T-helper 17 cell (primary cell): ENCODE data around the gene RHOJ. TPM values are rescaled to one million over a fixed set of nuclear protein-coding genes. Genes with fewer than 3 reads are reported as not detected.

Experiments
- total RNA-seq, 4 donors: library from RNA in 2 of 4; stranded (reverse) in 2 of 4; gene quantifications; one replicate each; pipeline ENCODE4 v1.2.3 and lab custom pipeline; 2022 to 2026

RHOJ gene
- total RNA-seq, 2 donors from 2014 or later, result not detected

Other genes with a start within 250 kb of the RHOJ start
- gene KCNH5, start 159.0 kb upstream of the RHOJ start, total RNA-seq, result not detected
- gene GPHB5, start 114.5 kb downstream of the RHOJ start, total RNA-seq, result not detected